HG02884 (cell line): Measurements from ENCODE around the gene DPM2.

ENCODE experiments used
- ATAC-seq: cut with Tn5 transposase; IDR thresholded peaks from one replicate; pipeline ENCODE4 v1.9.1; 2021; ENCODE audit warnings: mild to moderate bottlenecking, moderate library complexity; ENCODE audit not compliant: unreplicated experiment

The DPM2 gene

GRCh38 chr9:127920794-127921193, 16.9 kb downstream of the DPM2 start:
- ATAC-seq, result no peak

- no peak for ATAC-seq
These were observed 18.3 kb downstream of the DPM2 start for GRCh38 chr9:127919253-127919815.

GRCh38 chr9:127918183-127919107, 19.2 kb downstream of the DPM2 start:
- ATAC-seq, result no peak

GRCh38 chr9:127917603-127918002, 20.1 kb downstream of the DPM2 start:
- no peak for ATAC-seq

GRCh38 chr9:127916720-127917581, 20.7 kb downstream of the DPM2 start, which contains the start of gene ST6GALNAC4:
TSS of gene ST6GALNAC4 (minus strand) at chr9:127917041. CDS start at chr9:127916419, 622 bp downstream.
- peak; percentile 76 for ATAC-seq

GRCh38 chr9:127915801-127916719, 21.6 kb downstream of the DPM2 start:
- ATAC-seq, result no peak

GRCh38 chr9:127915325-127915752, 22.3 kb downstream of the DPM2 start:
- no peak for ATAC-seq

GRCh38 chr9:127913682-127914081, 24.0 kb downstream of the DPM2 start:
- no peak for ATAC-seq

GRCh38 chr9:127912882-127913281, 24.8 kb downstream of the DPM2 start:
- ATAC-seq, result no peak

GRCh38 chr9:127912296-127912695, 25.4 kb downstream of the DPM2 start:
- ATAC-seq, result no peak

GRCh38 chr9:127910613-127911205, 26.9 kb downstream of the DPM2 start:
- ATAC-seq, result no peak

GRCh38 chr9:127909839-127910273, 27.8 kb downstream of the DPM2 start:
- no peak for ATAC-seq

GRCh38 chr9:127908660-127908926, 29.1 kb downstream of the DPM2 start:
- no peak for ATAC-seq

- no peak for ATAC-seq
These were observed 29.6 kb downstream of the DPM2 start for GRCh38 chr9:127907867-127908659.

- no peak for ATAC-seq
These were observed 31.9 kb downstream of the DPM2 start for GRCh38 chr9:127905788-127906191.

GRCh38 chr9:127905004-127905728, 32.5 kb downstream of the DPM2 start:
- no peak for ATAC-seq

GRCh38 chr9:127904561-127905003, 33.1 kb downstream of the DPM2 start:
- no peak for ATAC-seq
